ENCODE data around the gene CD2.
A peak's percentile ranks its signal among the peaks of the same experiment; 100 is the strongest.

The CD2 gene

GRCh38 chr1:116732726-116733125, 21.5 kb upstream of the CD2 start:
- no peak overlapping the region for H3K4me3 ChIP-seq (ENCODE audit: low read depth, low read length)
- TF ChIP-seq CTCF (IDR thresholded peaks at IDR 0.05; ENCODE audit: low read depth, low read length), result no peak

- no peak for TF ChIP-seq CTCF (IDR thresholded peaks at IDR 0.05; ENCODE audit: low read depth, low read length)
- H3K4me3 ChIP-seq (ENCODE audit: low read depth, low read length), result no peak overlapping the region
Observed at GRCh38 chr1:116733476-116734365, 20.5 kb upstream of the CD2 start.

- no peak overlapping the region for H3K4me3 ChIP-seq (ENCODE audit: low read depth, low read length)
- TF ChIP-seq CTCF (IDR thresholded peaks at IDR 0.05; ENCODE audit: low read depth, low read length), result no peak
Observed at GRCh38 chr1:116735246-116735645, 19.0 kb upstream of the CD2 start.

GRCh38 chr1:116737020-116737854, 17.0 kb upstream of the CD2 start:
- TF ChIP-seq CTCF (IDR thresholded peaks at IDR 0.05; ENCODE audit: low read depth, low read length), result peak; percentile 56
- H3K4me3 ChIP-seq (ENCODE audit: low read depth, low read length), result no peak overlapping the region

- no peak for TF ChIP-seq CTCF (IDR thresholded peaks at IDR 0.05; ENCODE audit: low read depth, low read length)
- no peak overlapping the region for H3K4me3 ChIP-seq (ENCODE audit: low read depth, low read length)
Observed at GRCh38 chr1:116737855-116738321, 16.3 kb upstream of the CD2 start.

- no peak for TF ChIP-seq CTCF (IDR thresholded peaks at IDR 0.05; ENCODE audit: low read depth, low read length)
- no peak overlapping the region for H3K4me3 ChIP-seq (ENCODE audit: low read depth, low read length)
Observed at GRCh38 chr1:116738673-116739370, 15.4 kb upstream of the CD2 start.
